Activated CD4-positive, alpha-beta T cell treated with anti-CD3 and anti-CD28 coated beads, Interleukin-2, amount 10 ng/mL, durations not matched to agents 7 days and 5 days (primary cell): Measurements from ENCODE around the gene MFGE8. TPM values are rescaled to one million over a fixed set of nuclear protein-coding genes. Genes with fewer than 3 reads are reported as not detected.
"Not testable (repeated sequence)": the region's sequence is repeated elsewhere in the genome, so short reads cannot be mapped to it uniquely, and the experiment has no call there.

ENCODE experiments used
- CTCF ChIA-PET: fragments of 350-600 bp; sonication (Branson Sonifier 250); formaldehyde crosslinking; loops from one replicate; lab custom pipeline; 2021; ENCODE audit warnings: antibody characterized with exemption; lab: Charles Lee
- POLR2A ChIA-PET: fragments of 350-600 bp; sonication (Branson Sonifier 250); formaldehyde crosslinking; loops from one replicate; lab custom pipeline; 2021; ENCODE audit warnings: antibody characterized with exemption; lab: Charles Lee
- DNase-seq: peaks from one replicate; pipeline ENCODE4 v3.0.0-alpha.2; 2020
- H3K27ac Mint-ChIP-seq: one replicate; pipeline ENCODE4 v1.8.0; 2021; ENCODE audit warnings: mild to moderate bottlenecking, moderate library complexity, mixed read lengths
- H3K27me3 Mint-ChIP-seq: one replicate; pipeline ENCODE4 v1.8.0; 2021; ENCODE audit warnings: mixed read lengths
- H3K36me3 Mint-ChIP-seq: one replicate; pipeline ENCODE4 v1.8.0; 2021; ENCODE audit warnings: low read depth, mixed read lengths
- H3K4me1 Mint-ChIP-seq: one replicate; pipeline ENCODE4 v1.8.0; 2021; ENCODE audit warnings: mixed read lengths
- H3K4me3 Mint-ChIP-seq: one replicate; pipeline ENCODE4 v1.8.0; 2021; ENCODE audit warnings: mild to moderate bottlenecking, moderate library complexity, mixed read lengths
- H3K9me3 Mint-ChIP-seq: one replicate; pipeline ENCODE4 v1.8.0; 2021; ENCODE audit warnings: mixed read lengths
- total RNA-seq, 2 experiments: library from RNA; stranded (reverse); gene quantifications; one replicate each; pipeline ENCODE4 v1.2.3, GENCODE V29; 2021

MFGE8 gene, protein sequence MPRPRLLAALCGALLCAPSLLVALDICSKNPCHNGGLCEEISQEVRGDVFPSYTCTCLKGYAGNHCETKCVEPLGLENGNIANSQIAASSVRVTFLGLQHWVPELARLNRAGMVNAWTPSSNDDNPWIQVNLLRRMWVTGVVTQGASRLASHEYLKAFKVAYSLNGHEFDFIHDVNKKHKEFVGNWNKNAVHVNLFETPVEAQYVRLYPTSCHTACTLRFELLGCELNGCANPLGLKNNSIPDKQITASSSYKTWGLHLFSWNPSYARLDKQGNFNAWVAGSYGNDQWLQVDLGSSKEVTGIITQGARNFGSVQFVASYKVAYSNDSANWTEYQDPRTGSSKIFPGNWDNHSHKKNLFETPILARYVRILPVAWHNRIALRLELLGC
- 10 to 100 TPM; 57.9 to 58.5 TPM for total RNA-seq

GRCh38 chr15:88913017-88913849 is at the start of gene MFGE8:
Gene MFGE8, minus strand, starts transcription at chr15:88913379. Its CDS starts 60 bp downstream, at chr15:88913319.
- peak; percentile 83 for DNase-seq
- Mint-ChIP-seq H3K9me3 (no peaks in the 10 kb centered on the region), H3K4me3 (peak within 1 kb of the TSS; percentile 91), H3K27me3 (peaks cover 2% of the 10 kb centered on the region), H3K4me1 (peaks cover 24% of the 10 kb centered on the region), H3K27ac (peak within 1 kb of the TSS; percentile 95), H3K36me3 (peaks cover 12% of the 10 kb centered on the region)
- POLR2A ChIA-PET: no interaction called here
- CTCF ChIA-PET: interaction anchor here (1.0 to 1.2 kb wide), 2 partner anchors 9 to 13 kb away, joined by 4 to 7 read pairs; no protein-coding TSS in a partner anchor

- no peak for DNase-seq
- CTCF ChIA-PET: interaction anchor here (1.3 to 1.5 kb wide), 2 partner anchors 14 to 55 kb away, joined by 3 to 5 read pairs; no protein-coding TSS in a partner anchor
- POLR2A ChIA-PET: no interaction called here
- H3K9me3 Mint-ChIP-seq: peaks cover 6% of the 10 kb centered on the region
- H3K27me3 Mint-ChIP-seq: peaks cover 9% of the 10 kb centered on the region
- no peak overlapping the region for H3K27ac Mint-ChIP-seq
- H3K4me1 Mint-ChIP-seq: no peaks in the 10 kb centered on the region
- no peaks in the 10 kb centered on the region for H3K36me3 Mint-ChIP-seq
- no peak overlapping the region for H3K4me3 Mint-ChIP-seq
Measured at GRCh38 chr15:88959445-88959844, 46.3 kb upstream of the MFGE8 start.

GRCh38 chr15:88956906-88957305 is 43.7 kb upstream of the MFGE8 start:
- ChIA-PET CTCF (no interaction called here), POLR2A (no interaction called here)
- Mint-ChIP-seq H3K9me3 (no peaks in the 10 kb centered on the region), H3K36me3 (no peaks in the 10 kb centered on the region), H3K4me3 (no peak overlapping the region), H3K4me1 (no peaks in the 10 kb centered on the region), H3K27ac (no peak overlapping the region), H3K27me3 (peaks cover 6% of the 10 kb centered on the region)
- no peak for DNase-seq

DNA sequence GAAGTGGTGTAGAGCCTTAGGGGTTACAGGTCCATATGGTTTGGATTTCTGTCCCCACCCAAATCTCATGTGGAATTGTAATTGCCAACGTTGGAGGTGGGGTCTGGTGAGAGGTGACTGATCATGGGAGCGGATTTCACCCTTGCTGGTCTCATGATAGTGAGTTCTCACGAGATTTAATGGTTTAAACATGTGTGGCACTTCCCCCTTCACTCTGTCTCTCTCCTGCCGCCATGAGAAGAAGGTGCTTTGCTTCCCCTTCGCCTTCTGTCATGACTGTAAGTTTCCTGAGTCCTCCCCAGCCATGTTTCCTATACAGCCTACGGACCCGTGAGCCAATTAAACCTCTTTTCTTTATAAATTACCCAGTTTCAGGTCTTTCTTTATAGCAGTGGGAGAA is 43.1 kb upstream of the MFGE8 start:
- ChIA-PET POLR2A (no interaction called here), CTCF (no interaction called here)
- Mint-ChIP-seq H3K9me3 (no peaks in the 10 kb centered on the region), H3K27ac (no peak overlapping the region), H3K36me3 (no peaks in the 10 kb centered on the region), H3K27me3 (peaks cover 6% of the 10 kb centered on the region), H3K4me1 (no peaks in the 10 kb centered on the region), H3K4me3 (no peak overlapping the region)
- DNase-seq: no peak

DNA sequence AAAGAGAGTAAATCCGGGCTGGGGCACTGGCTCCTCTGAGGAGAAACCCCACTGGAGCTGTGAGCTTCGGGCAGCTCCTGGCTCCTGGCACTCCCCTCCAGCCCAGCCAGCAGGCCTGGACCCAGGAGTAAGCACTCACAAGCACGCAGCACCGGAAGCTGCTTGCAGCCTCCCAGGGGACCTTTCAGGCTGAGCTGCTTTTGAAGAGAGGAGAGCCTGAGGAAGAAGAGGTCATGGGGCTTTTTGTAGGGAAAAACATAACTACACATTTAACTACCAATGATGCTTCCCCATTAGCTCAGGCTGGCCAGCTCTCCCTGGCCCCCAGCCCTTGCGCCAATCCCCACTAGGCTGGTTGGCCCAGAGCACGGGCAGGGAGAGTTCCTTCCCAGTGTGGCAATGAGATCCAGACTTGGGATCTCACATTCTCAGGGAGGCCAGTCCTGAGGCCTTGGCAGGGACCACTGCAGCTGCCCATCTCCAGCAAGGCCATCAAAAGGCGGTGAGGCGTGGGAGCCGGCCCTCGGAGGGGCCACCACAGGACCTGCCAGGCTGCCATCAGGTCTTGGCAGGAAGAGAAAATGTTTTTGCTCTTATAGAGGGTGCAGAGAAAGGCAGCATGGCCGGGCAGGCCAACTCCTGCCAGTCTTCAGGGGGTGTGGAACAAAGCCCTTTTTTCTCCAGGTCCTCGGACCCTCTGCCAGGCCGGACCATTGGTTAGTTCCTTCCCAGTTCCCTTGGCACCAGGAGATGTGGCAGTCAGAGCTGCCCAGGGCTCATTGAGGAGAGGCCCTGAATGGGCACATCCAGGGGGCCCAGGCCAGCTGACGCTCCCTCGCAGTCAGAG is 41.5 kb upstream of the MFGE8 start:
- no peaks in the 10 kb centered on the region for H3K9me3 Mint-ChIP-seq
- ChIA-PET CTCF (interaction anchor here (0.6 kb wide), 1 partner anchor 23 kb away, joined by 3 read pairs; no protein-coding TSS in a partner anchor), POLR2A (no interaction called here)
- H3K4me1 Mint-ChIP-seq: no peaks in the 10 kb centered on the region
- H3K36me3 Mint-ChIP-seq: no peaks in the 10 kb centered on the region
- H3K27me3 Mint-ChIP-seq: peaks cover 4% of the 10 kb centered on the region
- DNase-seq: no peak
- H3K4me3 Mint-ChIP-seq: no peak overlapping the region
- no peak overlapping the region for H3K27ac Mint-ChIP-seq

DNA sequence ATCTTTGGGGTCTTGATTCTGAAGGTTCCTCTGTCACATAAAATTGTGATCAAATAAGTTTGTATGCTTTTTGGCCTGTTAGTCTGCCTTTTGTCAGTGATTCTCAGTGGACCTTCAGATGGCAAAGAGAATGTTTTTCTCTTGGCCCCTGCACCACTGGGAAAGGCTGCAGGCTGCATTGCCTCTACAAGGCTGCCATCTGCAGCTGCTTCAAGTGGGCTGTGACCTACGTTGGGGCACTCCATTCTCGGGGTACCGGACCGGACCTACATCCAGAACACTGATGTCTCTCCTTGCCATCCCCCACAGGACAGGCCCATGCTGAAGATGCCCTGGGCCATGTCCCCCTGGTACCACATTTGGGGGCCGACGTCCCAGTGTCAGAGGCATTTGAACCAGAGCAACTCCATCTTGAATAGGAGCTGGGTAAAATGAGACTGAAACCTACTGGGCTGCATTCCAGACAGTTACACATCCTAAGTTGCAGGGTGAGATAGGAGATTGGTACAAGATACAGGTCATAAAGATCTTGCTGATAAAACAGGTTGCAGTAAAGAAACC is 37.5 kb upstream of the MFGE8 start:
- Mint-ChIP-seq H3K9me3 (no peaks in the 10 kb centered on the region), H3K27me3 (peaks cover 2% of the 10 kb centered on the region), H3K27ac (no peak overlapping the region), H3K4me1 (no peaks in the 10 kb centered on the region), H3K4me3 (no peak overlapping the region), H3K36me3 (no peaks in the 10 kb centered on the region)
- ChIA-PET CTCF (no interaction called here), POLR2A (no interaction called here)
- no peak for DNase-seq

DNA sequence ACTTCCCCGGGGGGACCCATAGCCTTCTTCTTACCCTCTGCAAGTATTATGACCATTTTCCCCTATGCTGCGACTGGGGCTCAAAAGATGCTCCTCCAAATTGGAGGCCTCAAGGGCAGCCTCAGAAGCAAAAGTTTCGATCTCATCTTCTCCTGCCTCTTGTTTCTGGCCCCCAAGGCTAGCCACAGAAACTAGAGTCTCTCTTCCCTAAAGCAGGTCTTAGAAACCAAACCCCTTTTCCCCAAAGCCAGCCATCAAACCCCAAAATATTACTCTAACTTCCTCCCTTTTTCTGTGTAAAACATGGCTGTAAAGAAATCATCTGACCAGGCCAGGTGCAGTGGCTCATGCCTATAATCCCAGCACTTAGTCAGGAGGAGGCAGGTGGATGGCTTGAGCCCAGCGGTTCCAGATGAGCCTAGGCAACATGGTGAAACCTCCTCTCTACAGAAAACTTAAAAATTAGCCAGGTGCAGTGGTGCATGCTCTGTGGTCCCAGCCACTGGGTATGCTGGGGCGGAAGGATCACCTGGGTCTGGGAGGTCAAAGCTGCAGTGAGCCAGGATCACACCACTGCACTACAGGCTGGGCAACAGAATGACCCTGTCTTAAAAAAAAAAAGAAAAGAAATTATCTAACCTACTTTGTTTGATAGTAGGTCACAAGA is 36.7 kb upstream of the MFGE8 start:
- Mint-ChIP-seq H3K9me3 (no peaks in the 10 kb centered on the region), H3K4me3 (no peak overlapping the region), H3K27me3 (peaks cover 2% of the 10 kb centered on the region), H3K36me3 (no peaks in the 10 kb centered on the region), H3K4me1 (no peaks in the 10 kb centered on the region), H3K27ac (no peak overlapping the region)
- CTCF ChIA-PET: no interaction called here
- POLR2A ChIA-PET: no interaction called here
- no peak for DNase-seq

GRCh38 chr15:88940110-88940675 is 27.0 kb upstream of the MFGE8 start:
- ChIA-PET POLR2A (no interaction called here), CTCF (interaction anchor here (1.6 kb wide), 1 partner anchor 36 kb away, joined by 3 read pairs; no protein-coding TSS in a partner anchor)
- no peak for DNase-seq
- Mint-ChIP-seq H3K27me3 (peaks cover 8% of the 10 kb centered on the region), H3K36me3 (no peaks in the 10 kb centered on the region), H3K27ac (no peak overlapping the region), H3K4me3 (no peak overlapping the region), H3K4me1 (no peaks in the 10 kb centered on the region), H3K9me3 (peaks cover 2% of the 10 kb centered on the region)

DNA sequence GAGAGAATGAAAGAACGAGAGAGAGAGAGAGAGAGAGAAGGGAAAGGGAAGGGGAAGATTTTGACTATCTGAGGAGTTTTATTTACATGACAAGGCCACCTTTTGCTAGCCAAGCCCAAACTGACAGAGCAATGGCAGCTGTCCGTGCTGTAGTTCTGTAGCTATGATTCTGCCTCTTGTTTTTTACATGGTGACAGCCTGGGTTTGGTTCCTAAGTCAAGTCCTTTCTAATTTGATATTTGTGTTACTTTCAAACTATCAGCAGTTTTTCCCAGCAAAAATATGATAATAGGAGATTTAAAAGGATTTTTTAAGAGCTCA is 26.3 kb upstream of the MFGE8 start:
- POLR2A ChIA-PET: no interaction called here
- Mint-ChIP-seq H3K4me1 (no peaks in the 10 kb centered on the region), H3K27ac (no peak overlapping the region), H3K36me3 (no peaks in the 10 kb centered on the region), H3K9me3 (peaks cover 3% of the 10 kb centered on the region), H3K27me3 (peaks cover 10% of the 10 kb centered on the region), H3K4me3 (no peak overlapping the region)
- CTCF ChIA-PET: interaction anchor here (1.6 kb wide), 1 partner anchor 35 kb away, joined by 3 read pairs; no protein-coding TSS in a partner anchor
- DNase-seq: no peak

DNA sequence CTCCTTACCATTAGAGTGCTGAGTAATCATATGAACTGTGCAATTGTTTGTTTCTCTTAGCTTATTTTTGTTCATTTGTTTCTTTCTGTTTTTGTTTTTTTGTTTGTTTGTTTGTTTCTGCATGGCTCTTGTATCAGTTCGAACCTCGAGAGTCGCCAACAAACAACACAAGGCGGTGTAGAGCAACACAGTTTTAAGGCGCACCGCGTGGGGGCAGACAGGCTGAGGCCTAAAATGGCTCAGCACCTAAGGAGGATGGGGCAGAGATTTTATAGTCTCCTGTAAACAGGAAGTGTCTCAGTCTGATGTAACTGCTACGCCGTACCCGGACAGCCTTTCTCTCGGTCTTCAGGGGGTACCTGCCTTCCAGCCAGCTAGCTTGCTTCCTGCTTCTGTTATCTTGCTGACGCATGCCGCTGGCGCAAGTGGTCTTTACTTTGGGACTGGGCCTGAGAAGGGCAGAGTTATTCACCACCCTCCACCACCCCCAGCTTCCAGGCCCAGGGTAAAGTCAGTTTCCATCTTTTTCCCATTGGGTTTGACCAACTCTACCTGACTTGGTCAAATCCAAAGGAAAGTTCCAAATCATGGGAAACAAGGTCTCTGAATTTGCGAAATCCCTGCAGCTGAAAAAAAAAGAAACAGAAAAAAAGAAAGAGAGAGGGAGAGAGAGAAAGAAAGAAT is 25.8 kb upstream of the MFGE8 start:
- Mint-ChIP-seq H3K9me3 (peaks cover 3% of the 10 kb centered on the region), H3K36me3 (no peaks in the 10 kb centered on the region), H3K4me3 (no peak overlapping the region), H3K27ac (no peak overlapping the region), H3K27me3 (peaks cover 10% of the 10 kb centered on the region), H3K4me1 (no peaks in the 10 kb centered on the region)
- ChIA-PET CTCF (interaction anchor here (1.3 to 1.6 kb wide), 2 partner anchors 34 to 50 kb away, joined by 3 to 4 read pairs; no protein-coding TSS in a partner anchor), POLR2A (no interaction called here)
- no peak for DNase-seq

DNA sequence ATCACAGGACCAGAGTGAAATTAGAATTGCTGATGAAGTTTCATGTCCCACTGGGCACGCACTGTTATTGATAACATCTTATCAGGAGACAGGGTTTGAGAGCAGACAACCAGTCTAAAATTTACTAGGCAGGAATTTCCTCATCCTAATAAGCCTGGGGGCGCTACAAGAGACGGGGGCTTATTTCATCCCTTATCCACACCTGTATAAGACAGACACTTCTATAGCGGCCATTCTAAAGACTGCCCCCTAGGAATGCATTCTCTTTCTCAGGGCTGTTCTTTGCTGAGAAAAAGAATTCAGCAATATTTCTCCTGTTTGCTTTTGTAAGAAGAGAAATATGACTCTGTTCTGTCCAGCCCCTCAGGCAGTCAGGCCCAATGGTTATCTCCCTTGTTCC is 21.3 kb upstream of the MFGE8 start:
- peaks cover 12% of the 10 kb centered on the region for H3K27me3 Mint-ChIP-seq
- POLR2A ChIA-PET, H3K4me1 Mint-ChIP-seq, DNase-seq, CTCF ChIA-PET, H3K9me3 Mint-ChIP-seq, H3K27ac Mint-ChIP-seq, H3K4me3 Mint-ChIP-seq, H3K36me3 Mint-ChIP-seq: not testable (repeated sequence)
